ENCODE data around the gene SLAMF9.

Gene SLAMF9

GRCh38 chr1:159955456-159955855 lies 1.4 kb upstream of the SLAMF9 start:
- H3K27ac ChIP-seq: no peak overlapping the region
- no peak for TF ChIP-seq CTCF (conservative IDR thresholded peaks at IDR 0.05)

- TF ChIP-seq CTCF (conservative IDR thresholded peaks at IDR 0.05): no peak
These were observed 1.1 kb downstream of the SLAMF9 start for GRCh38 chr1:159952932-159953331.

GRCh38 chr1:159951551-159951950 lies 2.5 kb downstream of the SLAMF9 start:
- no peak overlapping the region for H3K27ac ChIP-seq
- no peak for TF ChIP-seq CTCF (conservative IDR thresholded peaks at IDR 0.05)

More at GRCh38 chr1:159952932-159953331, 1.1 kb downstream of the SLAMF9 start:
- no peak overlapping the region for H3K27ac ChIP-seq

- H3K27ac ChIP-seq: no peak overlapping the region
- TF ChIP-seq CTCF (conservative IDR thresholded peaks at IDR 0.05): no peak
These were observed 3.0 kb downstream of the SLAMF9 start for GRCh38 chr1:159951016-159951415.

- no peak overlapping the region for H3K27ac ChIP-seq
- no peak for TF ChIP-seq CTCF (conservative IDR thresholded peaks at IDR 0.05)
These were observed 4.1 kb downstream of the SLAMF9 start for GRCh38 chr1:159949981-159950381.

- peak overlapping the region; percentile 19; the same call in 1 of the 2 replicates for H3K27ac ChIP-seq
- TF ChIP-seq CTCF (conservative IDR thresholded peaks at IDR 0.05): no peak
These were observed 4.9 kb downstream of the SLAMF9 start for GRCh38 chr1:159949123-159949522.

GRCh38 chr1:159947942-159948341 lies 6.1 kb downstream of the SLAMF9 start:
- no peak for TF ChIP-seq CTCF (conservative IDR thresholded peaks at IDR 0.05)
- H3K27ac ChIP-seq: no peak overlapping the region

Measured in VCaP (cell line).